Hippocampal formation (tissue), 2 donors: ENCODE results near the gene ODF2.

Source experiments
- DNase-seq, 2 donors: peaks; one replicate each; lab custom pipeline; 2025; lab: John Stamatoyannopoulos, UW

Gene ODF2

GRCh38 chr9:128528445-128529160 lies 72.8 kb downstream of the ODF2 start:
- no peak for DNase-seq

- DNase-seq = no peak
Measured at GRCh38 chr9:128529191-128529590, 73.4 kb downstream of the ODF2 start.

GRCh38 chr9:128532581-128532980 lies 76.8 kb downstream of the ODF2 start:
- no peak for DNase-seq

DNA sequence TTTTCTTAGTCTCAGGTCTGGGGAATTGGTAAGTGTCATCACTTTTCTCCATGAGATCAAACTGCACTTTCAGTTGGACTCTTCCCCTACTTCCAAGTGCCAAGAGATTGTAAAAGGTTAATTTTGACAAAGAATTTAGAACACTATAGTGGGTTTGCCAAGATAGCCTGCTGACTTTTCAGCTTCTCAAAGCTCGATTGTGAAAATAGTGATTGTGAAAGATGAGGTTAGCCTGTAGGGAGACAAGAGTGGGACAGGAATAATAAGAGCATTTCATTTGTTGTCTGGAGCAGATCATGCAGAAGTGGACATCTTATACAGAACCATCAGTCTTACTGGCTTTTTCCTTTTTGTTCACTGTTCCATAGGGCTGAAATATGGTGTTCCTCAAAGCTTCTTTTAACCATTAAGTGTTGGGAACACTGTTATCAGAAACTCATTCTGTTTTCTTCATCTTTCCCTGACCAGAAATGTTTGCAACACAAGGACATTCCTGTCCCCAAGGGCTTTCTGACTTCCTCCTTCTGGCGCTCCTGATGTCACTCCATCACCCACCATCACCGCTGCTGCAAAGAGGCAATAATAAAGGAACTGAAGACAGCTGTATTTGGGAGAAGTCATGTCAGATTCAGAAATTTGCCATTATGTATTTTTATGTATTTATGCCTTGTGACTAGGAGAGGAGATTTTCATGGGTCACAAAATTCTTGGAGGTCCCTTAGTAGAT lies 85.0 kb downstream of the ODF2 start:
- no peak for DNase-seq

DNA sequence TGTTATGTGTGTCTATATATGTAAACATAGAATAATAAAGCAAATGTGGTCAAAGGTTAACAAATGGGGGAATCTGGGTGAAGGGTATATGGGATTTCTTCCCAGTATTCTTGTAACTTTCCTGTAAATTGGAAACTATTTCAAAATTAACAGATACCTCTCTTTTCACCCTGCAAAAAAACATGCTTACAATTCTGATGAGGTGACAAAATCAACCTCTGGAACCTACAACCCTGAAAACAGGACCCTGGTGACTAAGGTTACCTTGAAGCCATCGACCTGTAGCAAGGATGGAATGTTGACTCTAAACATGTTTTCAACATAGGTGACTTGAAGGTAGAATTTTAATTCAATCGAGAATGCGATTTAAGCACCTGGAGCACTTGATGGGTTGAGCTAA lies 90.7 kb downstream of the ODF2 start:
- DNase-seq = no peak

GRCh38 chr9:128548876-128549275 lies 93.1 kb downstream of the ODF2 start:
- no peak for DNase-seq

DNA sequence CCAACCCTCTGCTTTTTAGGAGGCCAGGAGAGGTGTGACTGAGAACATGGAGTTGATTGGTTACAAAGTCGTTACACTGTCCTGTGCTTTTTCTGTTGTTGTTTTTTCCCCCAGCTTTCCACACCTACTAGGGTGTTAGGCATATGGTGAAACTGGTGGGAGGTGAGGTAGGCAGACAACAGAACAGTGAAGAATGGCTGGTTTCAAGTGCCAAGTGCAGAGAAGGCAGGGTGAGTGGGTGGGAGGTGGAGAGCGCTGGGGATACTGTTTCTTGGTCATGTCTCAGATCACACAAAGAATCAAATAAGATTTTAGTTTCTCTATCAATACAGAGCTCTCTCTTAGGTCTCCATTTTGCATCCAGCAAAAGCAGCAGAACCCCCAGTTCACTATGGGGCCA lies 94.4 kb downstream of the ODF2 start:
- DNase-seq = peak in 1 of 2 donors; percentile 21
